ENCODE results near the gene DRD4.

The DRD4 gene

GRCh38 chr11:656866-657265, 19.8 kb downstream of the DRD4 start:
- H3K27me3 Mint-ChIP-seq (ENCODE audit: low read depth): no peaks in the 10 kb centered on the region
- H3K36me3 Mint-ChIP-seq (ENCODE audit: low read depth): no peaks in the 10 kb centered on the region
- no peaks in the 10 kb centered on the region for H3K9me3 Mint-ChIP-seq
- H3K27ac Mint-ChIP-seq: no peak overlapping the region
- no peaks in the 10 kb centered on the region for H3K4me1 Mint-ChIP-seq (ENCODE audit: low read depth)
- H3K4me3 Mint-ChIP-seq: no peak overlapping the region

GRCh38 chr11:657691-658126, 20.6 kb downstream of the DRD4 start:
- H3K27ac Mint-ChIP-seq: no peak overlapping the region
- H3K36me3 Mint-ChIP-seq (ENCODE audit: low read depth): peaks cover 2% of the 10 kb centered on the region

GRCh38 chr11:659532-660085, 22.5 kb downstream of the DRD4 start:
- no peaks in the 10 kb centered on the region for H3K9me3 Mint-ChIP-seq
- no peak overlapping the region for H3K4me3 Mint-ChIP-seq
- H3K36me3 Mint-ChIP-seq (ENCODE audit: low read depth): peaks cover 2% of the 10 kb centered on the region
- H3K27ac Mint-ChIP-seq: no peak overlapping the region
- H3K4me1 Mint-ChIP-seq (ENCODE audit: low read depth): peaks cover 1% of the 10 kb centered on the region
- no peaks in the 10 kb centered on the region for H3K27me3 Mint-ChIP-seq (ENCODE audit: low read depth)

More at GRCh38 chr11:657691-658126, 20.6 kb downstream of the DRD4 start:
- Mint-ChIP-seq H3K4me1 (ENCODE audit: low read depth) (peaks cover 1% of the 10 kb centered on the region), H3K4me3 (no peak overlapping the region), H3K9me3 (no peaks in the 10 kb centered on the region), H3K27me3 (ENCODE audit: low read depth) (no peaks in the 10 kb centered on the region)

- H3K4me3 Mint-ChIP-seq: no peak overlapping the region
- H3K27ac Mint-ChIP-seq: no peak overlapping the region
- peaks cover 2% of the 10 kb centered on the region for H3K36me3 Mint-ChIP-seq (ENCODE audit: low read depth)
- H3K27me3 Mint-ChIP-seq (ENCODE audit: low read depth): no peaks in the 10 kb centered on the region
- H3K4me1 Mint-ChIP-seq (ENCODE audit: low read depth): peaks cover 1% of the 10 kb centered on the region
- no peaks in the 10 kb centered on the region for H3K9me3 Mint-ChIP-seq
Measured at GRCh38 chr11:660281-660680, 23.2 kb downstream of the DRD4 start.

- Mint-ChIP-seq H3K4me1 (ENCODE audit: low read depth) (peaks cover 1% of the 10 kb centered on the region), H3K4me3 (no peak overlapping the region), H3K27ac (no peak overlapping the region), H3K27me3 (ENCODE audit: low read depth) (no peaks in the 10 kb centered on the region), H3K36me3 (ENCODE audit: low read depth) (peaks cover 2% of the 10 kb centered on the region), H3K9me3 (no peaks in the 10 kb centered on the region)
Measured at GRCh38 chr11:660681-661444, 23.8 kb downstream of the DRD4 start.

GRCh38 chr11:662689-663274, 25.7 kb downstream of the DRD4 start:
- peaks cover 5% of the 10 kb centered on the region for H3K36me3 Mint-ChIP-seq (ENCODE audit: low read depth)
- no peaks in the 10 kb centered on the region for H3K9me3 Mint-ChIP-seq
- no peak overlapping the region for H3K27ac Mint-ChIP-seq
- no peaks in the 10 kb centered on the region for H3K27me3 Mint-ChIP-seq (ENCODE audit: low read depth)
- H3K4me1 Mint-ChIP-seq (ENCODE audit: low read depth): peaks cover 1% of the 10 kb centered on the region
- H3K4me3 Mint-ChIP-seq: no peak overlapping the region

GRCh38 chr11:665062-665703, 28.1 kb downstream of the DRD4 start:
- Mint-ChIP-seq H3K9me3 (no peaks in the 10 kb centered on the region), H3K27ac (no peak overlapping the region), H3K4me3 (no peak overlapping the region), H3K4me1 (ENCODE audit: low read depth) (peaks cover 1% of the 10 kb centered on the region), H3K36me3 (ENCODE audit: low read depth) (peaks cover 9% of the 10 kb centered on the region), H3K27me3 (ENCODE audit: low read depth) (no peaks in the 10 kb centered on the region)

- Mint-ChIP-seq H3K27me3 (ENCODE audit: low read depth) (no peaks in the 10 kb centered on the region), H3K4me3 (no peak overlapping the region), H3K27ac (no peak overlapping the region), H3K36me3 (ENCODE audit: low read depth) (peaks cover 9% of the 10 kb centered on the region), H3K9me3 (no peaks in the 10 kb centered on the region), H3K4me1 (ENCODE audit: low read depth) (peaks cover 1% of the 10 kb centered on the region)
Measured at GRCh38 chr11:665704-666281, 28.7 kb downstream of the DRD4 start.

GRCh38 chr11:673866-674265, 36.8 kb downstream of the DRD4 start:
- Mint-ChIP-seq H3K27ac (no peak overlapping the region), H3K4me1 (ENCODE audit: low read depth) (no peaks in the 10 kb centered on the region), H3K4me3 (no peak overlapping the region), H3K27me3 (ENCODE audit: low read depth) (no peaks in the 10 kb centered on the region), H3K36me3 (ENCODE audit: low read depth) (peaks cover 20% of the 10 kb centered on the region), H3K9me3 (no peaks in the 10 kb centered on the region)

GRCh38 chr11:674406-674805, 37.3 kb downstream of the DRD4 start:
- Mint-ChIP-seq H3K27ac (no peak overlapping the region), H3K4me1 (ENCODE audit: low read depth) (no peaks in the 10 kb centered on the region), H3K27me3 (ENCODE audit: low read depth) (no peaks in the 10 kb centered on the region), H3K9me3 (no peaks in the 10 kb centered on the region), H3K4me3 (no peak overlapping the region), H3K36me3 (ENCODE audit: low read depth) (peaks cover 20% of the 10 kb centered on the region)

GRCh38 chr11:678297-678696, 41.2 kb downstream of the DRD4 start:
- peaks cover 30% of the 10 kb centered on the region for H3K36me3 Mint-ChIP-seq (ENCODE audit: low read depth)
- H3K9me3 Mint-ChIP-seq: no peaks in the 10 kb centered on the region
- H3K27me3 Mint-ChIP-seq (ENCODE audit: low read depth): no peaks in the 10 kb centered on the region
- H3K27ac Mint-ChIP-seq: no peak overlapping the region
- H3K4me1 Mint-ChIP-seq (ENCODE audit: low read depth): peaks cover 2% of the 10 kb centered on the region
- no peak overlapping the region for H3K4me3 Mint-ChIP-seq

GRCh38 chr11:679271-680207, 42.5 kb downstream of the DRD4 start:
- Mint-ChIP-seq H3K4me1 (ENCODE audit: low read depth) (peaks cover 2% of the 10 kb centered on the region), H3K27me3 (ENCODE audit: low read depth) (no peaks in the 10 kb centered on the region), H3K36me3 (ENCODE audit: low read depth) (peaks cover 32% of the 10 kb centered on the region), H3K4me3 (no peak overlapping the region), H3K27ac (no peak overlapping the region), H3K9me3 (no peaks in the 10 kb centered on the region)

- Mint-ChIP-seq H3K27ac (no peak overlapping the region), H3K4me3 (no peak overlapping the region), H3K4me1 (ENCODE audit: low read depth) (peaks cover 2% of the 10 kb centered on the region), H3K36me3 (ENCODE audit: low read depth) (peaks cover 34% of the 10 kb centered on the region), H3K9me3 (no peaks in the 10 kb centered on the region), H3K27me3 (ENCODE audit: low read depth) (no peaks in the 10 kb centered on the region)
Measured at GRCh38 chr11:680476-680875, 43.4 kb downstream of the DRD4 start.

- Mint-ChIP-seq H3K4me1 (ENCODE audit: low read depth) (peaks cover 2% of the 10 kb centered on the region), H3K27me3 (ENCODE audit: low read depth) (no peaks in the 10 kb centered on the region), H3K36me3 (ENCODE audit: low read depth) (peaks cover 34% of the 10 kb centered on the region), H3K27ac (no peak overlapping the region), H3K9me3 (no peaks in the 10 kb centered on the region), H3K4me3 (no peak overlapping the region)
Measured at GRCh38 chr11:680970-681369, 43.9 kb downstream of the DRD4 start.

Data from T-helper 1 cell treated with Interleukin-12 subunit alpha and Interleukin-12 subunit beta and Interleukin-4 antibody, amounts not matched to agents 30 μg/mL and 1 μg/mL, for 36 hours (primary cell).